ENCODE results near the gene GGT6.
A peak's percentile ranks its signal among the peaks of the same experiment; 100 is the strongest.

GGT6 gene

GRCh38 chr17:4549781-4550533, 10.4 kb downstream of the GGT6 start:
- DNase-seq = no peak

- DNase-seq = peak; percentile 88
Observed at GRCh38 chr17:4548721-4549531, 11.5 kb downstream of the GGT6 start.

- DNase-seq = no peak
Observed at GRCh38 chr17:4548061-4548461, 12.3 kb downstream of the GGT6 start.

- DNase-seq = no peak
Observed at GRCh38 chr17:4547118-4547906, 13.1 kb downstream of the GGT6 start.

GRCh38 chr17:4545217-4545951, 15.0 kb downstream of the GGT6 start:
- no peak for DNase-seq

GRCh38 chr17:4544951-4545216, 15.5 kb downstream of the GGT6 start:
- no peak for DNase-seq

GRCh38 chr17:4544135-4544950, 16.0 kb downstream of the GGT6 start:
- DNase-seq = no peak

- no peak for DNase-seq
Observed at GRCh38 chr17:4543557-4544026, 16.8 kb downstream of the GGT6 start.

GRCh38 chr17:4542726-4543191, 17.6 kb downstream of the GGT6 start:
- DNase-seq = no peak

- DNase-seq = no peak
Observed at GRCh38 chr17:4542003-4542725, 18.2 kb downstream of the GGT6 start.

- no peak for DNase-seq
Observed at GRCh38 chr17:4541328-4542002, 18.9 kb downstream of the GGT6 start.

- DNase-seq = no peak
Observed at GRCh38 chr17:4540687-4541327, 19.6 kb downstream of the GGT6 start.

- no peak for DNase-seq
Observed at GRCh38 chr17:4540224-4540651, 20.1 kb downstream of the GGT6 start.

GRCh38 chr17:4539576-4540223, 20.7 kb downstream of the GGT6 start:
- DNase-seq = no peak

GRCh38 chr17:4539025-4539424, 21.4 kb downstream of the GGT6 start:
- DNase-seq = no peak

GRCh38 chr17:4538236-4539002, 22.0 kb downstream of the GGT6 start:
- no peak for DNase-seq

GRCh38 chr17:4537451-4538235, 22.7 kb downstream of the GGT6 start:
- DNase-seq = no peak
